GM12874 (cell line): ENCODE results near the gene WDR44.

ENCODE experiments used
- TF ChIP-seq, protein P1 (sequence below): IDR thresholded peaks from 2 replicates; pipeline ENCODE4 v1.5.1; 2011; ENCODE audit warnings: low read depth, mild to moderate bottlenecking, control low read depth, low read length, moderate library complexity; ENCODE audit not compliant: insufficient read depth

WDR44 gene

DNA sequence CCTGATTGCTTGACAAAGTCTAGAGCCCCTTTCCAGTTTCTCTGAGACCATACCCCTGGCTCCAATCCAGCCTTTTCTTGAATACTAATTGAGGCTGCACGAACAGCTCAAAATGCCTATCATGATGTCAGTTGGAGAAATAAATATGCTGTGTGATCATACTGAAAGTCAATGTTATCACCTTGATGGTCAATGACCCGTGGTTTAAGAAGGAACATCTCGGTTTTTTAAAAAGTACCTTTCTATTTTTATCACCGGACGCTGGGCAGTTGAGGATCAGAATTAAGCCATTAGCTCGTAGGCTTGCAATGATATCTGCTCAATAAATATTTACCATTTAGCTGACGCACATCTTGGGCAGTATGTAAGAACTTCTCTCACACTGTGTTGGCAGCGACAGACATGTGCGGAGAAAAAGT is 852 bp upstream of the WDR44 start:
- TF ChIP-seq, protein P1, sequence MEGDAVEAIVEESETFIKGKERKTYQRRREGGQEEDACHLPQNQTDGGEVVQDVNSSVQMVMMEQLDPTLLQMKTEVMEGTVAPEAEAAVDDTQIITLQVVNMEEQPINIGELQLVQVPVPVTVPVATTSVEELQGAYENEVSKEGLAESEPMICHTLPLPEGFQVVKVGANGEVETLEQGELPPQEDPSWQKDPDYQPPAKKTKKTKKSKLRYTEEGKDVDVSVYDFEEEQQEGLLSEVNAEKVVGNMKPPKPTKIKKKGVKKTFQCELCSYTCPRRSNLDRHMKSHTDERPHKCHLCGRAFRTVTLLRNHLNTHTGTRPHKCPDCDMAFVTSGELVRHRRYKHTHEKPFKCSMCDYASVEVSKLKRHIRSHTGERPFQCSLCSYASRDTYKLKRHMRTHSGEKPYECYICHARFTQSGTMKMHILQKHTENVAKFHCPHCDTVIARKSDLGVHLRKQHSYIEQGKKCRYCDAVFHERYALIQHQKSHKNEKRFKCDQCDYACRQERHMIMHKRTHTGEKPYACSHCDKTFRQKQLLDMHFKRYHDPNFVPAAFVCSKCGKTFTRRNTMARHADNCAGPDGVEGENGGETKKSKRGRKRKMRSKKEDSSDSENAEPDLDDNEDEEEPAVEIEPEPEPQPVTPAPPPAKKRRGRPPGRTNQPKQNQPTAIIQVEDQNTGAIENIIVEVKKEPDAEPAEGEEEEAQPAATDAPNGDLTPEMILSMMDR: no peak

GRCh38 chrX:118346258-118347094 is 570 bp downstream of the WDR44 start:
- TF ChIP-seq, protein P1: no peak

GRCh38 chrX:118347131-118347530 is 1.2 kb downstream of the WDR44 start:
- TF ChIP-seq, protein P1: no peak

DNA sequence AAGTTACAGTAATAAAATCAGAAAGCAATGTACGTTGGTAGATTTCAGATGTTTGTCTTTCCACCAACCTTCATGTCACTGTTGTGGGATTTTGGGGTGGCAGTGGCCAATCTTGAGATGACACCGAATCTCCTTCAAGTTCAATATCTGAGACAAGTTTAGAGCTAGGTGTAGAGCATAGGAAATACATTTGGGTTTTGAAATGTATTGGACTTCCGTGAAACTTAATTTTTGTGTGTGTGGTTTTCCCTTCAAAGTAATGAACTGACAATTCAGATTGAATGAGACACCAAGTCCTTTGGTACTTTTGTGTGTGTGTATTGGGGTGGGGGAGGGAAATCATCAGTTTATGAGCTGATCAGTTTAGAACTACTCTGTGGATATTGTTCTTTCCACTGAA is 1.8 kb downstream of the WDR44 start:
- TF ChIP-seq, protein P1: no peak

- TF ChIP-seq, protein P1: no peak
These were observed 2.4 kb downstream of the WDR44 start for GRCh38 chrX:118348186-118348810.

- TF ChIP-seq, protein P1: no peak
These were observed 3.3 kb downstream of the WDR44 start for GRCh38 chrX:118349188-118349587.

- TF ChIP-seq, protein P1: no peak
These were observed 4.3 kb downstream of the WDR44 start for GRCh38 chrX:118350221-118350620.
